IPS DF 19.7 (cell line): Measurements from ENCODE around the gene PDE5A.

Experiments used
- DNase-seq: peaks from one replicate; pipeline ENCODE4 v3.0.0-alpha.2; 2013; ENCODE audit warnings: low read depth, low spot score

PDE5A gene

DNA sequence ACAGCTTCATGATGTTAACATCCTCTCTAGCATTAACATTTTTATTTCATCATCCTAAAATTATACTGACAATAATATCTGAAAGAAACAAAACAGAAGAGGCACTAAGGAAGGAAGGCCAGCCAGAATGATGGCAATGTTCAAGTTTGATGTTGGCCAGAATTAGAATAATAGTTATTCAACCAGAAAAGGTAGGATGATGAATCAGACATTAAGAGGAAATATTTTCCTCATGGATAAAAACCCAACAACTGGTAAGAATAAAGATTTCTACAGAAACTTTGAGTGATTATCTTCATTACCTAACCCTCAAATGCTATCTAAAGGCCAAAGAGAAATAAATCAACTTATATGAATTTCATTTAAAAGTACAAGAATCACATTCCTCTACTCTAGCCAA is 105.2 kb downstream of the PDE5A start:
- no peak for DNase-seq

GRCh38 chr4:119521268-119521667 is 107.3 kb downstream of the PDE5A start:
- no peak for DNase-seq

DNA sequence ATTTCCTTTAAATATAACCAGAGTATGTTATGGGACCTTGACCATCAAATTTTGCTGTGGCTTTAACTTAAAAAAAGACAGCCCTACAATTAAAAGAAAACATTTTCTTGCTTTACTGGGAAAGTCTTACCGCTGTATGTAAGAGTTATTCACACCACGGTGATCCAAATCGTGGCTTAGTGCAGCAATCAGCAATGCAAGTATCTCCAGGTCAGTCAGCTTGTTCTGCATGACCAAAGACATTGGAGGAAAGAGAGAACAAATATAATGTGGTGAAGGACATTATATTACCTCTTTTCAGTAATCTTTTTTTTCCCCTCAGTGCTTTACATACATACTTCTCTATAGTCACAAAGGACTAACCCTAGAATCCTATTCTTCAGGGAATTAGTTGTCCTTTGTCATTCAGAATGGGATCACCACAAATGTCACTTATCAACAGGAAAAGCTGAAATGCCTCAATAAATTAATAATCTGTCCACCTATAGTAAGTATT is 109.6 kb downstream of the PDE5A start:
- DNase-seq = no peak

DNA sequence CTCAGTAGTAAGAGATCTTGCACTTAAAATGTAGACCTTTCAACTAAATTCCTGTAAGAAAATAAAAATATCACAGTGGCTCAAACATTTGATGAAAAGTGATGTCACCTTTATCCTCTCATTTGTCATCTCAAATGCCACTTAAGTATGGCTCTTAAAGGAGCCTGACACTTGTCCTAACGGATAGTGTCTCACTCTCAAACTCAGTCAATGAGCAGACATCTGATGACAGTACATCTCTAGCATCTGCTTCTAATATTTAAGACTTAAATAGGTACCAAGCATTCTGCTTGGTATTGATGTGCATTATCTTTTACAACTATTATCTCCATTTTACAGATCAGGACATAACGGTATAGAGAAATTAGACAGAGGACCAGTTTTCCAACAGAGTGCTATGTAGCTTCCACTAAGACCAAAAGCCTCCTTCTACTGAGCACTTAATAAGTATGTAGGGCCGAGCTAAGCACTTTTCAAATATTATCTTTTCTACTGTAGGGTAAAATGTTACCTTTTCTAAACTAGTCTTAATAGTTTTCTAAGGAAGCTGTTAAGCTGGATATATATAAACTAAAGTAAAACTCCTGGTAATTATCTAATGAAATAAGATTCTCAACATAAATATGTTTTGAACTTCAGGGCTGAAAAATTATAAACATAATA is 110.2 kb downstream of the PDE5A start:
- no peak for DNase-seq

DNA sequence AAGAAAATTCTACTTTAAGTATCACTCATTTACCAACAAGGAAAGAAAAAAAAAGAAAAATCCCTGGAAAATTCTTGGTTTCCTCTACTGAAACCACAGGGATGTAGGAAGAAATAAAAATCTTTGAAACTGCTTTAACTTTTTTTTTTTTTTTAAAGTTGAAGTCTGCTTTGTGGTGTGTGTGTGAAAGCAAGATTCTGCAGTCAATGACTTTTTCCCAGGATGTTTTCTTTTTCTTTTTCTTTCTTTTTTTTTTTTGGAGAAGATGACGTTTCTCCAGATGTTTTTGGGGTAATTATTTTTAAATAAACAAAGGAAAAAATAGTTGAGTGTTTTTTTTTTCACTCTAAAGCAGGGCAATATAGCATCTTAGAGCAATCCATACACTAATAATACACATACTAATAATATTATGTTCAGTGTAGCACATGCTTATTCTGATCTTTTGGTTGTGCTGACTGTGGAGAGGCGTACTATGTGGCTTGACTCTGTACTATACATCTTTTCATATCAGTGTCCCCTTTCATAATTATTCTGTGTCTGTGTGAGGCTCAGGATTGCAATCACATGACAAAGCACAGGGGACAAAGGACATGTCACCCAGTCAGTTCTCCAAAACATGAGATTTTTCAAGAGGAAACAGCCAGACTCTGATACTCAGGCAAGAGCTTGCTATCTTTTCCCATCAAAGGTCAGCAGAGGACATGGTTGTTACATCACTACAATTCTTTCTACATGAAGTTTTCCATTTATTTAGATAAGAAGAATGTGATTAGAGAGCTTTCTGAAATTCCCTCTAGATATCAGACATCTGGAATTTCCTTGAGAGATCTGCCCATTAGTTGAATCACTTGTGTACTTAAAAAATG is 111.0 kb downstream of the PDE5A start:
- DNase-seq = no peak

DNA sequence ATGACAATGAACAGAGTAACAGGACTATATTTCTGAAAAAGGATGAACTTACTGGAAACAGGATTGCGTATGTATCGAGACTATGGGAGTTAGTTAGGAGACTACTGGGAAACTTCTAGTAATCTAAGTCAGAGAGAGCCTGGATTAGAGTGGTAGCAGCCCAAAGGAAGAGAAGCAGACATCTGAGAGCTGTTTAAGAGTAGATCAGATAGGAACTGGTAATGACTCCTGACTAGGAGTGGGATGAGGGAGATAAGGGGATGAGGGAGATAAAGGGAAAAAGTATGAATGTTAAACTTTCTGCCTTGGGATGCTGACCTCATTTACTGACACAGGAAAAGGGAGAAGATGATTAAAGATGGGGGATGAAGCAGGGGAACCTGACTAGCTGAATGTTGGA is 116.2 kb downstream of the PDE5A start:
- no peak for DNase-seq

DNA sequence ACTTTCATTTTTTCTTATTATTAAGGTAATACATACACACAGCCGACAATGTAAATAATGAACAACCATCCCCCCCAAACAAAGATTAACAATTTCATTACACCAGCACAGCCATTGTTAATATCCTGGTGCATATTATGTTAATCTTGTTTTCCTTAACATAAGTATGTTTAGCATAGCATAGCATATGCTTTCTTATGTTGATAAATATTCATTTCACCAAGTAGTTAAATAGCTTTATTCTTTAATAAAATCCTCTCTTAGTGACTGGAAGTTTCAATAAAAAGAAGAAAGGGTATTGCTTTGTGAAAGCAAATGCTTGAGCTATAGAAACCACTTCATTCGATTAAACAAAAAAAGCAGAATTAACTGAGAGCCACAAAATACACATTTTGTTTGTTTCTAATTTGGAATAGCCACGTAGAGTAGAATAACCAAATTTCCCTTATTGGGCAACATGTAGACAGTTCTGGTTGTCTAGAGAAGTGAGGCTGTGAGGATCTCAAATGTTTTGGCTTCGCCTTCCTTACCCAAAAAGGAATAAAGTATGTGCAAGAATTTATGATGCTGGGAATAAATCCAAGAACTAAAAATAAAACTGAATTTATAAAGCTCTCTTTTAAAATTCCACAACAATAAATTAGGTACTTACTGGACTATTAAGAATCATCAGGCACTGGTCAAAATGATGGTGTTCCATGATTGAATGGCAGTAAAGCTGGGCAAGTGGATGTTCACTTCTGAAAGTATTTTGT is 118.0 kb downstream of the PDE5A start:
- no peak for DNase-seq

DNA sequence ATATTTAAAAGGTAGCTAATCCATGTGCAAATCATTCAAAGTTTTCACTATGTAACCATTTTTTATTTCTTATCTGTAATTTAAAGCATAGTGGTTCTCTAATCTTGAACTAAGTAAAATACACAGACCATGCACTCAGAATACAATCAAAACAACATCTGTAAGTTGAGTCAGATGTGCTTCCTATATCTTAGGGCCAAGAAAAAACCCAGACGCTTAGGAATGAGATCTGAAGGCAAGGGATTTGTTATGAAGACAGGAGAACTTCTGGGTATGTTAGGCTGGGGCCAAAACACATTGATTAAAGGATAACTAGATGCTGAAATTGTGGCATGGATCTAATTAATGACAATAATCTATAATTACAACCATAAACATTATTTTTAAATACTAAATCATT is 120.3 kb downstream of the PDE5A start:
- DNase-seq = no peak

DNA sequence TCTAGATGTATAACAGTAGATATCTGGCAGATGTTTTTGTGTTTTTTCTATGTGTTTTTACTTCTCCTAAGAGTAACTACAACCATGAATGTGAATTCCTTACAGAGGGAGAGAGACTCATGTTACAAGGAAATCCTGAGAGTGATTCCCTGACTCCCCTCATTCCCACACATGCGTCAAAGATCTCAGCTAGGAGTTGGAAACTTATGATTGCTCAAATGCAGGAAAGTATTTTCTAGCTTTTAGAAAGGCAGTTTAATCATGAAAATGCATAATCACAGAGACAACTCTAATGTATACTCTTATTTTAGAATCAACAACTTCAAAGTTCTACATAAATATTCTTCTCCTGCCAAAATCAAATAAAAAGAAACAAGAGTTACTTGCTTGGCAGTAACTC is 121.8 kb downstream of the PDE5A start:
- no peak for DNase-seq

GRCh38 chr4:119504616-119505015 is 124.0 kb downstream of the PDE5A start:
- DNase-seq = no peak

DNA sequence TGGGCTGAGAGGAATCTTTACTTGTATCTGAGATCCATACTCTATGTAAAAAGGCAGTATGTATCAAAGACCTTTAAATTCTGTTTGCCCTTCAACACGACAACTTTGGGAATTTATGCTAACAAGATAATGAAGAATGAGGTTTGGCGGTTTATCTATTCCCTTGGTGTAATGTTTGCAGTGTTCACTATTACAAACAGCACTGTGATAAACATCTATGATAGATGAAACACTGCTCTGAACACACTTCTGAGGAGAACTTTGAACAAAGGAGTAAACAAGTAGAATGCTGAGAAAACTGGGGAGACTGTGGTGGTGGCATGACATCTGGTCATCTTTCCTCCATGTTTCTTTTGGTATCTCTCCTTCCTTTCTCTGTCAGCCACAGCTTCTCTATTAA is 126.9 kb downstream of the PDE5A start:
- no peak for DNase-seq

DNA sequence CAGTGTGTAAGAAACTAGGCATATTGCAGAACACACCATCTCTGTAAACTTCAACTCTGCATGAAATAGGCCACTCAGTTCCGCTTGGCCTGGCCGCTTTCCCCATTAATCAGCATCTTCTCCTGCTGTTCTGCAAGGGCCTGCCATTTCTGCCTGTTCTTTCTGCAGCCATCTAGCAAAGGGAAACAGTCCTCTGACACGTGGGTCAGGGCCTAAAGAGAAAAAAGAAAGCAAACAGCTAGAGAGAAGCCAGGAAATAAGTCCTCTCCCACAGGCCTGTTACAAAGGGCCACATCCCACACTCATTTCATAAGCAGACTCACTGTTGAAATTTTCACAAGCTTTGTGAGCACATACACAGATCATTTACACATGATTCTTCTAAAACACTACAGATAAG is 130.1 kb downstream of the PDE5A start:
- DNase-seq = no peak

GRCh38 chr4:119493886-119494285 is 134.7 kb downstream of the PDE5A start:
- DNase-seq = no peak

GRCh38 chr4:119493419-119493818 is 135.2 kb downstream of the PDE5A start:
- no peak for DNase-seq

DNA sequence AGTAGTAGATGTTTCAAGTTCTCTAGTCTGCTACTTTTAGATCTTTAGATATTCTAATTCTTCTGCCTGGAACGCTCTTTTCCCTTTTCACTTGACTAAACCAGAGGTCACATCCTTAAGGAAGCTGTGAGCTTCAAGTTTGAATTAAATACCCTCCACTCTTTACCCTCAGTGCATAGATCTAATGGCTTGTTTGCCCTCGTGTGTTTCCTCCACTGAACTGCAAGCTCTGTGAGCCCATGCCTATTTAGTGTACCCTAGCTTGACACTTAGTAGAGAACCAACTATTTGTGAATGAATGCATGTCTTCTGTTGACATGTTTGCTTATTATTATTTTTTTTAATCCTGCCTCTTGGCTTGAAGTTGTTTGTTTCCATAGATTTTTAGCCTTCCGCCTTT is 138.3 kb downstream of the PDE5A start:
- no peak for DNase-seq

DNA sequence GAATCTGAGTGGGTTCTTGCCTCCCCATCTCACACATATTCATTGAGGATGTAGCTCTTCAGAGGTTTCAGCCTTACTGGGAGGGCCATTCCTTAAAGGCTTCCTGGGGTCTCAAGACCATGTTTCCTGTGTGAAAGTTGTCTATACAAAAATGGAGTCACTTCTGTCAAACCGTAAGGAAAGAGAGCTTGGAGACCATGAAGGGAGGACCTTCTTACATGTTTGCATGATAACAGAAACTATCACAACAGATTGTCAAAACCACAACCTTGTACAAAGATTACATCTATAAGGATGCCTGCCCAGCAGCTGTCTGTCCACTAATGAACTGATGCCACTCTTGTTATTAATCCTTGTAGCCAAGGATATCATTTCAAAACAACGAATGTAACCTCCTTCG is 139.3 kb downstream of the PDE5A start:
- DNase-seq = no peak

DNA sequence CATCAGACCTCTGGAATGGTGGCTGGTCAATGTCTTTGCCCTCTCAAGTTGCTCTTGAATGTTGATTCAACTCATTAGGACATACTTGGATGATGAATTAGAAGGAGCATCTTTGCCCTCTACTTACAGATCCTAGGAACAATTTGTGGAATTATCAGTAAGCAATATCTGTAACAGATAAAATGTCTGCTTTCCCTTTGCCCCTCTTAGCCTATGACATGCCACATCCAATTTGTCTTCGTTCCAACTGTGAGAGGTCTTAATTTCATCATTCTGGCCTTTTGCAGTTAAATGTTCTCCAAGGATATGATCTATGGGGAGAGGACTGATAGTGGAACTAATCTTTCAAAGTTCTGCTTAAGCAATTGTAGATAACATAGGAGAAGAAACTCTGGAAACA is 148.3 kb downstream of the PDE5A start:
- DNase-seq = no peak

DNA sequence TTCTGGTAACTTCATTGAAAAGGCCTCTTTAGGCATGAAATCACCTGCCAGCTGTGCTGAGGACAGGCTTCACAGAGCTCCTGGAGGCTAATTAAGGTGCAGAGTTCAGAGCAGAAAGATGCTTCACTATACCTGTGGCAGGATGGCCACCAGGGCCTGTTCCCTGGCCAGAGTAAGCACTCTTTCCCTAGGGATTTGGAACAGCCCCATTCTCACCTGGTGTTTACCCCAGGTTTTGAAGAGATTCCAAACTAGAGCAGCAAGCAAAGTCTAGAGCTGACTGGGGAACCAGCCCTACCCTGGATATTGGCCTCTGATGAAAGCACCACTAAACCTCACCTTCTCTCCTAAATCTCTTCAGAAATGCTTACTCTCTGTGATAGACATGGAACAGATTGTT is 148.8 kb downstream of the PDE5A start:
- DNase-seq = no peak

- no peak for DNase-seq
Measured at GRCh38 chr4:119479180-119479808, 149.3 kb downstream of the PDE5A start.

- DNase-seq = no peak
Measured at GRCh38 chr4:119478446-119479179, 150.0 kb downstream of the PDE5A start.

DNA sequence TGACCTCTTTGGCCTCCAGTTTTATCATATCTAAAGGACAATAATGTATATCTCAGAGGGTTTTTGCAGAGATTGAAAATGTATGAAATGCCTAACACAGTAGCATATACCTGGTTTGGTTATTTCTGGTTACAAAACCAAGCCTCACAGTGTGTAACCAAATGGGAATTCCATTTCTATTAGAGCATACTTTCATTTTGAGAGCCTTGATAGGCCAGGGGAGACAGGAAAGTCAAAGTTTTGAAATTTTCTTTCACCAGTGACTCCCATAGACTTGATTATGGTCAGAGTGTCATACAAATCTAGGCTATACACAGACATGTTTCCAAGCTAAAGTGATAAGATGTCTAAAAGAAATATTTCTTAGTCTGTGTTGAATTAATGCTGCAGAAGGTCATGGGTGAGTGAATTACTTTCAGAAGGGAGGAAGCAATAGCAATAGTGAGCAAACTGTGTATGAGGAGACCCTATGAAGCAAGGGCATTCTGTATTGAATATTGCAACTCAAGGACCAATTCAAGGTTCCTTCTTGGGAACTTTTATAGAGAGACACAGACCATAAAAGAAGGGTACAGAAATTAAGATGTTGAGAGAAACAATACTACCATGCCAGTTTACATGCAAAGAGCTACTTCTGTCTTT is 151.1 kb downstream of the PDE5A start:
- DNase-seq = no peak
